GM18519 (cell line): ENCODE data around the gene ITGA11.

Experiments
- ATAC-seq: cut with Tn5 transposase; IDR thresholded peaks from one replicate; pipeline ENCODE4 v1.9.1; 2021; ENCODE audit warnings: mild to moderate bottlenecking, moderate library complexity; ENCODE audit not compliant: unreplicated experiment, low FRiP score

Gene ITGA11

GRCh38 chr15:68252925-68253534 lies 178.9 kb downstream of the ITGA11 start:
- no peak for ATAC-seq

GRCh38 chr15:68249058-68249713 lies 182.8 kb downstream of the ITGA11 start:
- no peak for ATAC-seq
